OCI-LY1 (cell line): ENCODE measurements around the gene CRTC3.

Experiments
- EZH2 ChIP-seq: fragments of 200-600 bp; sonication (generic), shearing (Covaris generic); IDR thresholded peaks from 2 replicates; pipeline ENCODE4 v1.8.0; 2017; ENCODE audit warnings: borderline replicate concordance, mixed run types, mild to moderate bottlenecking, antibody characterized with exemption, low read length, moderate library complexity, mixed read lengths
- TF ChIP-seq, protein P1 (sequence below): fragments of 200-600 bp; sonication (generic), shearing (Covaris generic); IDR thresholded peaks from 2 replicates; pipeline ENCODE4 v1.5.1; 2017; ENCODE audit warnings: mild to moderate bottlenecking, antibody characterized with exemption, low read length, moderate library complexity, mixed read lengths

DNA sequence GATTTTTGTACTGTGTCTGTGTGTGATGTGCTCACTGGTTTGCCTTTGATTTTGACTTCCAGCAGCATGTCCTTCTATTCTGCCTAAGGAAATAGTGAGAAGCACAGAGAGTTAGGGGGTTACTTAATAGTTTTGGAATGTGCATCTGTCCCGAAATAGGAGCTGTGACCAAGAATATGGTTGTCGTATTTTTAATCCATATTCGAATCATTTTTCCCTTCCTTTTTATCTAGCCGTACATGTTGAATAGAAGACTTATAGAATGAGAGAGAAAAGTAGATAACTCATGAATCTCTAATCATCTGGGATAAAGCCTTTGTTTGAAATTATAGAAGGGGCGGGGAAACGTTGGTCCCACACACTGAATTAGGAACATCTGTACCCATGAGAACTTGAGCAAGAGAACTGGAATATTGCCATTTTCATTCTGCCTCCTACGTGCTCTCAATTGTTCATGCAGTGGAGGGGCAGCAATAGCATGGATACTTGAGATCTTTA, 23.6 kb downstream of the CRTC3 start:
- TF ChIP-seq, protein P1, sequence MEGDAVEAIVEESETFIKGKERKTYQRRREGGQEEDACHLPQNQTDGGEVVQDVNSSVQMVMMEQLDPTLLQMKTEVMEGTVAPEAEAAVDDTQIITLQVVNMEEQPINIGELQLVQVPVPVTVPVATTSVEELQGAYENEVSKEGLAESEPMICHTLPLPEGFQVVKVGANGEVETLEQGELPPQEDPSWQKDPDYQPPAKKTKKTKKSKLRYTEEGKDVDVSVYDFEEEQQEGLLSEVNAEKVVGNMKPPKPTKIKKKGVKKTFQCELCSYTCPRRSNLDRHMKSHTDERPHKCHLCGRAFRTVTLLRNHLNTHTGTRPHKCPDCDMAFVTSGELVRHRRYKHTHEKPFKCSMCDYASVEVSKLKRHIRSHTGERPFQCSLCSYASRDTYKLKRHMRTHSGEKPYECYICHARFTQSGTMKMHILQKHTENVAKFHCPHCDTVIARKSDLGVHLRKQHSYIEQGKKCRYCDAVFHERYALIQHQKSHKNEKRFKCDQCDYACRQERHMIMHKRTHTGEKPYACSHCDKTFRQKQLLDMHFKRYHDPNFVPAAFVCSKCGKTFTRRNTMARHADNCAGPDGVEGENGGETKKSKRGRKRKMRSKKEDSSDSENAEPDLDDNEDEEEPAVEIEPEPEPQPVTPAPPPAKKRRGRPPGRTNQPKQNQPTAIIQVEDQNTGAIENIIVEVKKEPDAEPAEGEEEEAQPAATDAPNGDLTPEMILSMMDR, result no peak
- no peak for TF ChIP-seq EZH2
